Lower leg skin (tissue), 3 donors: ENCODE data around the gene SYNE2.
"Not testable (repeated sequence)": the region's sequence is repeated elsewhere in the genome, so short reads cannot be mapped to it uniquely, and the experiment has no call there.

Experiments
- POLR2A ChIP-seq, 2 donors: fragments of 450-650 bp; IDR thresholded peaks; one replicate each; pipeline ENCODE4 v1.6.1; 2016 to 2017; ENCODE audit warnings: antibody characterized with exemption in 2 of 2, mild to moderate bottlenecking in 1 of 2, moderate library complexity in 1 of 2
- TF ChIP-seq, protein P1 (sequence below), 3 donors: fragments of 450-650 bp; IDR thresholded peaks; one replicate each; pipeline ENCODE4 v1.5.1; 2016; ENCODE audit warnings: antibody characterized with exemption in 3 of 3, mild to moderate bottlenecking in 3 of 3, moderate library complexity in 2 of 3

DNA sequence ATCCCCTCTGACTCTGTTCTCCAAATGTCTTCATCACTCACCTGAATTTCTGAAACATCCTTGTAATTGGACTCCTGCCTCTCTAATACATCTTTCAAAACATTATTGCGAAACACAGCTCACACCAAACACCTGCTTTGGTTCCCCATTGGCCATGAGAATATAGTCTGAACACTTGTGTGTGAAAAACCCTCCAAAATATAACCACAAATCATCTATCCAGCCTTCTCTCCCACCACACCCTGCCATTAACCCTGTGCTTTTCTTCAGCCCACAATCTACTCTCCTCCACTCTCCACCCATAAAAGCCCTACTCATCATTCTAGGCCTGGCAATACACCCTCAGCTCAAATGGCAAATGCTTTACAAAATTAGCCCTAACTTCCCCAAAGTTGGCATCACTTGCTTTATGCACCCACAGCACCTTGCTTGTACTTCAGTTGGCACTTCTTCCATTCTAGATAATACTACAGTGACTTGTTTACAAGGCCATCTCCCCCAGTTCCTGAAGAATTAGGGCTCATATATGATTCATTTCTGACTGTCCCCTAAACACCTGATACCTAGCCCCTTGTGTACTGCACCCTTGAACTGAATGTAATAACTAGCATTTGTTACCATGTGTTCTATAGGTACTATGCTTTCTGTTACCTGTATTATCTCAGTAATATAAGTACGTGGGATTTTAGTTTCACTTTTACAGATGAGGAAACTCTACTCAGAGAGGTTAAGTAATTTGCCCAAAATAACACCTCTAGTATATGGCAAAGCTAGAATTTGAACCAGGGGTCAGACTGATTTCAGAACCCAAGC, 17.3 kb downstream of the SYNE2 start:
- TF ChIP-seq, protein P1, sequence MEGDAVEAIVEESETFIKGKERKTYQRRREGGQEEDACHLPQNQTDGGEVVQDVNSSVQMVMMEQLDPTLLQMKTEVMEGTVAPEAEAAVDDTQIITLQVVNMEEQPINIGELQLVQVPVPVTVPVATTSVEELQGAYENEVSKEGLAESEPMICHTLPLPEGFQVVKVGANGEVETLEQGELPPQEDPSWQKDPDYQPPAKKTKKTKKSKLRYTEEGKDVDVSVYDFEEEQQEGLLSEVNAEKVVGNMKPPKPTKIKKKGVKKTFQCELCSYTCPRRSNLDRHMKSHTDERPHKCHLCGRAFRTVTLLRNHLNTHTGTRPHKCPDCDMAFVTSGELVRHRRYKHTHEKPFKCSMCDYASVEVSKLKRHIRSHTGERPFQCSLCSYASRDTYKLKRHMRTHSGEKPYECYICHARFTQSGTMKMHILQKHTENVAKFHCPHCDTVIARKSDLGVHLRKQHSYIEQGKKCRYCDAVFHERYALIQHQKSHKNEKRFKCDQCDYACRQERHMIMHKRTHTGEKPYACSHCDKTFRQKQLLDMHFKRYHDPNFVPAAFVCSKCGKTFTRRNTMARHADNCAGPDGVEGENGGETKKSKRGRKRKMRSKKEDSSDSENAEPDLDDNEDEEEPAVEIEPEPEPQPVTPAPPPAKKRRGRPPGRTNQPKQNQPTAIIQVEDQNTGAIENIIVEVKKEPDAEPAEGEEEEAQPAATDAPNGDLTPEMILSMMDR (IDR thresholded peaks at IDR 0.05) = not testable (repeated sequence)
- TF ChIP-seq POLR2A (IDR thresholded peaks at IDR 0.05) = not testable (repeated sequence)
